Motor neuron (in vitro differentiated cells): Measurements from ENCODE around the gene ITPKB. TPM values are rescaled to one million over a fixed set of nuclear protein-coding genes. Genes with fewer than 3 reads are reported as not detected.

Experiments
- ATAC-seq, 8 experiments: fragments of 200-7000 bp; cut with Tn5 transposase; replicated peaks in 6 of 8; 2 replicates each; pipeline ENCODE4 v1.8.0; 2021; ENCODE audit warnings: mild to moderate bottlenecking in 8 of 8, moderate library complexity in 8 of 8
- H3K27ac ChIP-seq, 2 donors: fragments of 250-450 bp; sonication (Bioruptor Pico); 2 replicates each; pipeline ENCODE4 v1.9.0; 2021; ENCODE audit warnings: antibody characterized with exemption in 2 of 2, mild to moderate bottlenecking in 2 of 2, moderate library complexity in 1 of 2
- H3K4me1 ChIP-seq, 2 donors: fragments of 250-450 bp; sonication (Bioruptor Pico); replicated peaks in 1 of 2; 2 replicates each; pipeline ENCODE4 v1.6.1; 2021; ENCODE audit warnings: antibody characterized with exemption in 2 of 2, mild to moderate bottlenecking in 2 of 2, moderate library complexity in 1 of 2
- H3K4me3 ChIP-seq, 5 donors: fragments of 250-450 bp; sonication (Bioruptor Pico); 2 replicates each; pipeline ENCODE4 v1.9.0; 2021; ENCODE audit warnings: antibody characterized with exemption in 5 of 5, mild to moderate bottlenecking in 5 of 5, moderate library complexity in 4 of 5
- WGBS, 10 experiments: fragments of 450-650 bp; shearing (Covaris generic); methylation state at CpG; one replicate each; pipeline ENCODE4 v1.0.0; 2022; 5-methylcytosine and 5-hydroxymethylcytosine counted together
- in situ Hi-C, 9 experiments: fragments of 400-800 bp; cut with MboI; loops; one replicate each; pipeline ENCODE4 v1.15.0; 2021; ENCODE audit warnings: low sequenced_read_pairs in 9 of 9, low pct_unique_long_range_greater_than_20kb in 2 of 9; ENCODE audit not compliant: unreplicated experiment in 9 of 9
- total RNA-seq, 8 experiments: library from RNA; unstranded; fragments of 300-600 nt; gene quantifications; 2 replicates each; pipeline versions ENCODE4 v1.2.3 to v1.2.4, GENCODE V29; 2022

The ITPKB gene
- total RNA-seq, 8 experiments from 2014 or later: 0.54 to 48.6 (median 3.4) TPM

DNA sequence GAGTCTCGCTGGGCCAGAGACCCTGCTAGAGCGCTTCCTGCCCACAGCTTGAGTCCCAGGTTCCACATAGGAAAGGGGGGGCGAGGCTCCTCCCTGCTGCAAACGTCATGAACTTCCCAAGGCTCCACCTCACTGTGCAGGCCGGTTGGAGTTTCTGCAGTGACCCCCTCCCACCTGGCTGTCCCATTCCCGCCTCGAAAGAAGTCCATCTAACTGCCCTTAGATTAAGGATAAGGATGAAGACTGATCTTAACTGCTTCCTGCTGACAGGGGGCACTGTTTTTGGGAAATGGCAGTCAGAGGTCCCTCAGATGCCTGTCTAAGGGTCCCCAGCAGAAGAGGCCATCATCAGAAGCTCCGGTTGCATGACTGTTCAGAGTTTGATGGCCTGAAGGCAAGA is 127.8 kb downstream of the ITPKB start:
- 32 to 82% (median 67%) methylated on average over 2 to 7 of the region's 8 CpGs; no CpG with 5 or more reads in 2 of the 10 experiments for WGBS, 10 experiments
- Histone ChIP-seq H3K27ac (no peak overlapping the region), H3K4me1 (no peaks in the 10 kb centered on the region), H3K4me3 (no peak overlapping the region)
- no peak for ATAC-seq
- in situ Hi-C loops: no loop called here

DNA sequence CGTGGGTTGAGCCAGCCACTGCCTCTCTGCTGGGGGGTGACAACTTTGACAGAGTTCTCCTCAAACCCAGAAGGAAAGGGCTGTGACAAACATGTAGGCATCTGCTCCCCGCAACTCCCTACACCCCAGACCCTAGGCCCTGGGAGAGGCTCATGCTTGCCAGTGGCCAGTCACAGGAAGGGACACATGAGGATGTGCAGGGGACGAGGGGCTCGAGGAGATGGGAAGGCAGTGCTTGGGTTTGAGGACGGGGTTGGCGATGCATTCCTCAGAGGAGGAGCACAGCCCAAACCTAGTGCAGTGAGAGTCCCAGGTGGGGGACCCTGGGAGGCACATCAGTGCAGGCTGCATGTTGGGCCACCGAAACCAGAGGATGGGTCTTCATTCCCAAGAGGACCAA is 128.4 kb downstream of the ITPKB start:
- Histone ChIP-seq H3K4me1 (no peaks in the 10 kb centered on the region), H3K27ac (no peak overlapping the region), H3K4me3 (no peak overlapping the region)
- in situ Hi-C loops: no loop called here
- 0 to 90% (median 82%) methylated on average over 2 to 6 of the region's 7 CpGs; no CpG with 5 or more reads in 5 of the 10 experiments for WGBS, 10 experiments
- ATAC-seq: no peak

DNA sequence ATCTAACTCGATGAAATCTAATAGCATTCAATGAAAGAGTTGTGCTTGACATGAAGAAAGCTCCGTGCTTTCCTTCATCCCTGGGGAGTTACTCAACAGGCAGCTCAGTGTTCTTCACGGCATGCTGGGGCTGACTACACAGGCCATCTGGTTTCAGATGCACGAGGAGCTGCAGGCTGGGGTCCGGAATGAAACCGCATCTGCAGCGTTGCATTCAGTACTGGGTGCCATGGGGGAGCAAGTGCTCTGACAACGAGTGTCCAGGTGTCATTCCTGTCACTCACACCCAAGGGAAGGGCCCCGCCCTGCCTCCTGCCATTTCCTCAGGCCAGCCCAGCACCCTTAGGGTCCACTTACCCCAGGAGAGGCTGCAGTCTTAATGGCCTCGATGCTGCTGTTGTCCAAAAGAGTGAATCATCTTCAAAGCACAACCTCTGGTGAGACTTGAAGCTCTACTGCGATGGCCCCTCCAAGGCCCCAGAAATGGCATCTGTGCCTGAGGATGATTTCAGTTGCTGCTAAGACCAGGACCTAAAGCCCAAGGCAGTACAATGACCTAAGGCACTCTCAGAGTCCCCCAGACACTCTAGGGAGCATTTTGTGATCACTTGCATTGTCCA is 129.1 kb downstream of the ITPKB start:
- WGBS, 10 experiments: 0 to 95% (median 75%) methylated on average over 1 to 10 of the region's 11 CpGs; no CpG with 5 or more reads in 4 of the 10 experiments

DNA sequence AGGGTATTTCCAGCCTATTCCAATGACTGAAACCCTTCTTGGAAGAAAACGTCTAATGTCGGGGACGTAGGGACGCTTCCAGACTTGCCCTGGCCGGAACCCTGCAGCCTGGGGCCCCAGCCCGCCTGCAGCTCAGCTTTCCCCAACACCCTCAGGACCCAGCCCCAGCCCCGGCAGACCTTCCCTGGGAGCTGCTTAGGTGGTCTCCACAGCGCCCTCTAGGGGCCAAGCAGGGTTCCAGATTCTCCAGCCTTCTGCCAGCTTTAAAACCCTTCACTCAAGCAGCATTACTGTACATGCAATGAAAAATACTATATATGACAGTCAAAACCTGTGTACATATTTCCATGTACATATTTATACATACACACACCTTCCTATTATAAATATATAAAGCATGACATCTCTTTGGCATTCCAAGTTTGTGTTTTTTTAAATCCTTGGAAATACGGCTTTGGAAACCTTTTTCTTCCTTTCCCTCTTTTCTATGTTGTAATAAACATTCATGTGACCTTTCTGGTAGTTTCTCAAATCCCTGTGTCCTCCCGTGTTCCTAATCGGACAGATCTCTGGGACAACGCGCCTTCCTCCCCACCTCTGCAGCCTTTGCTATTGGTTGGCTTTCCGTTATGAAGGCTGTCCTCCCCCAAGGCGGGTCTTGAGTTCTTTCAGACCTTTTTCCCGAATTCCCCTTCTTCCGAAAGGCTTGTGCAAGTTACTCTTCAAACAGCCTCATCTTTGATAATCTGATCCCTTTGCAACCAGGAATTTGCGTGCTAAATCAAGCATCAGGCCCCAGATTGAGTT is 130.2 kb downstream of the ITPKB start:
- Histone ChIP-seq H3K4me1 (peaks cover 0 to 9% of the 10 kb centered on the region in 2 donors), H3K27ac (no peak overlapping the region), H3K4me3 (no peak overlapping the region)
- in situ Hi-C loops: no loop called here
- ATAC-seq: peak; percentile 22 to 88 (median 84)
- WGBS, 10 experiments: 0 to 83% (median 63%) methylated on average over 1 to 15 of the region's 18 CpGs

More for the DNA sequence above, 129.1 kb downstream of the ITPKB start:
- no peaks in the 10 kb centered on the region for H3K4me1 ChIP-seq
- no peak for ATAC-seq
- H3K27ac ChIP-seq: no peak overlapping the region
- no peak overlapping the region for H3K4me3 ChIP-seq
- in situ Hi-C loops: no loop called here

DNA sequence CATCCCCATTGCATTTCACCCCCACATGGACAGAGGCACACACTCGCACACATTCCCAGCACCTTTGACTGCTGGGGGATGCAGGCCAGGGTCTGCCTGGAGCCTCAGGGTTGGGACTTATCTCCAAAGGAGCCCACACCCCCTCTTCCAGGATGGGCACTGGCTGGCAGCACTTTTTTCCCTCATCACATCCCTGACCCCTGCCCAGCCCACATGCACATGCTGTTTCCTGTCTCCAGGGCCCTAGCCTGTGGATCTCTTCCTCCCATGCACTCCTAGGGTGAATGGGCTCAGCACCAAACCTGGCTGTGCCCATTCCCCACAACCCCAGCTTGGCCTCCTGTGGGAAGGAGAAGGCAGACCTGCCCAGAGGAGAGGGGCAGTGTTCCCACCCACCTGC is 131.3 kb downstream of the ITPKB start:
- 100% methylated on average over 1 of the region's 1 CpG; no CpG with 5 or more reads in 9 of the 10 experiments for WGBS, 10 experiments
- Histone ChIP-seq H3K27ac (no peak overlapping the region), H3K4me3 (no peak overlapping the region), H3K4me1 (peaks cover 0 to 12% of the 10 kb centered on the region in 2 donors)
- no peak for ATAC-seq
- in situ Hi-C loops: no loop called here

DNA sequence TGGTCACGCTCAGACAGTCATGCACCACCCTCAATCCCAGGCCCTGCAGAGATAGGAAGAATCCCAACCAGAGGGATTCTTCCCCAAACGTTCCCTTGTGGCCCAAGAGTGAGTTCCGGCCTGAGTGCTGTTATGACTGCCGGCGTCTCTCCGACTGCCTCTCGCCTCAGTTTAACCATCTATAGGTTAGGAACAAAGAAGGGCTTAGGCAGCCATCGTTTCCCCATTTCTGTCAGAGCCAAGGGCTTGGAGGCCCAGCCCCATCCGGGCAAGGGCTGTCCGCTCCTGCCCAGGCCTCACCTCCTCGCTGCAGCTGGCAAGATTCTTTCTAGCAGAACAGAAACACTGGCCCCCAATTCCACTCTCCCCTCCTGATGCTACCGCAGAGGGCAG is 131.8 kb downstream of the ITPKB start:
- 89 to 97% (median 94%) methylated on average over 2 to 11 of the region's 12 CpGs; no CpG with 5 or more reads in 4 of the 10 experiments for WGBS, 10 experiments
- in situ Hi-C loops: no loop called here
- no peak for ATAC-seq

GRCh38 chr1:226606311-226607267 is 132.5 kb downstream of the ITPKB start:
- Histone ChIP-seq H3K27ac (no peak overlapping the region), H3K4me3 (no peak overlapping the region), H3K4me1 (peaks cover 0 to 12% of the 10 kb centered on the region in 2 donors)
- peak in 2 of 8 experiments; percentile 11 to 13 for ATAC-seq
- in situ Hi-C loops: no loop called here
- WGBS, 10 experiments: 54 to 100% (median 72%) methylated on average over 2 to 11 of the region's 11 CpGs; no CpG with 5 or more reads in 4 of the 10 experiments

More for the DNA sequence above, 131.8 kb downstream of the ITPKB start:
- Histone ChIP-seq H3K4me3 (no peak overlapping the region), H3K4me1 (peaks cover 0 to 12% of the 10 kb centered on the region in 2 donors), H3K27ac (no peak overlapping the region)

GRCh38 chr1:226605318-226605950 is 133.6 kb downstream of the ITPKB start:
- ATAC-seq: no peak
- no peak overlapping the region for H3K27ac ChIP-seq
- H3K4me3 ChIP-seq: no peak overlapping the region
- H3K4me1 ChIP-seq: peaks cover 0 to 12% of the 10 kb centered on the region in 2 donors
- in situ Hi-C loops: no loop called here
- 67 to 94% (median 80%) methylated on average over 2 to 3 of the region's 9 CpGs; no CpG with 5 or more reads in 5 of the 10 experiments for WGBS, 10 experiments

GRCh38 chr1:226604560-226605317 is 134.3 kb downstream of the ITPKB start:
- Histone ChIP-seq H3K4me3 (no peak overlapping the region), H3K27ac (no peak overlapping the region), H3K4me1 (peaks cover 0 to 12% of the 10 kb centered on the region in 2 donors)
- ATAC-seq: peak in 5 of 8 experiments; percentile 18 to 33 (median 23)
- in situ Hi-C loops: no loop called here
- 62 to 90% (median 83%) methylated on average over 2 to 6 of the region's 9 CpGs; no CpG with 5 or more reads in 6 of the 10 experiments for WGBS, 10 experiments

GRCh38 chr1:226603858-226604559 is 135.1 kb downstream of the ITPKB start:
- peak in 4 of 8 experiments; percentile 7 to 34 (median 25) for ATAC-seq
- in situ Hi-C loops: no loop called here
- Histone ChIP-seq H3K4me1 (peaks cover 0 to 12% of the 10 kb centered on the region in 2 donors), H3K4me3 (no peak overlapping the region), H3K27ac (no peak overlapping the region)
- WGBS, 10 experiments: 30 to 90% (median 47%) methylated on average over 2 to 13 of the region's 19 CpGs; no CpG with 5 or more reads in 6 of the 10 experiments
